KBM-7 (cell line): ENCODE data around the gene NR2C2AP.
"Not testable (repeated sequence)": the region's sequence is repeated elsewhere in the genome, so short reads cannot be mapped to it uniquely, and the experiment has no call there.

Experiments used
- DNase-seq: peaks from one replicate; pipeline ENCODE4 v3.0.0-alpha.2; 2015
- in situ Hi-C: fragments of 300-500 bp; cut with MboI; formaldehyde crosslinking; loops from 2 replicates; pipeline ENCODE4 v1.14.3; 2020; ENCODE audit warnings: low sequenced_read_pairs, low pct_unique_long_range_greater_than_20kb, mixed read lengths

The NR2C2AP gene

GRCh38 chr19:19192078-19192882 lies 10.9 kb downstream of the NR2C2AP start, which contains the start of the genes BORCS8 and RFXANK:
Gene BORCS8, minus strand, starts transcription at chr19:19192152. Its CDS starts 35 bp downstream, at chr19:19192117.
Gene RFXANK, plus strand, starts transcription at chr19:19192258. Its CDS starts 1,689 bp downstream, at chr19:19193947.
- in situ Hi-C loops, result no loop called here
- DNase-seq, result peak; percentile 100

GRCh38 chr19:19191768-19192077 lies 11.5 kb downstream of the NR2C2AP start:
- DNase-seq, result no peak
- in situ Hi-C loops, result no loop called here

GRCh38 chr19:19186742-19187141 lies 16.5 kb downstream of the NR2C2AP start:
- in situ Hi-C loops, result no loop called here
- DNase-seq, result no peak

DNA sequence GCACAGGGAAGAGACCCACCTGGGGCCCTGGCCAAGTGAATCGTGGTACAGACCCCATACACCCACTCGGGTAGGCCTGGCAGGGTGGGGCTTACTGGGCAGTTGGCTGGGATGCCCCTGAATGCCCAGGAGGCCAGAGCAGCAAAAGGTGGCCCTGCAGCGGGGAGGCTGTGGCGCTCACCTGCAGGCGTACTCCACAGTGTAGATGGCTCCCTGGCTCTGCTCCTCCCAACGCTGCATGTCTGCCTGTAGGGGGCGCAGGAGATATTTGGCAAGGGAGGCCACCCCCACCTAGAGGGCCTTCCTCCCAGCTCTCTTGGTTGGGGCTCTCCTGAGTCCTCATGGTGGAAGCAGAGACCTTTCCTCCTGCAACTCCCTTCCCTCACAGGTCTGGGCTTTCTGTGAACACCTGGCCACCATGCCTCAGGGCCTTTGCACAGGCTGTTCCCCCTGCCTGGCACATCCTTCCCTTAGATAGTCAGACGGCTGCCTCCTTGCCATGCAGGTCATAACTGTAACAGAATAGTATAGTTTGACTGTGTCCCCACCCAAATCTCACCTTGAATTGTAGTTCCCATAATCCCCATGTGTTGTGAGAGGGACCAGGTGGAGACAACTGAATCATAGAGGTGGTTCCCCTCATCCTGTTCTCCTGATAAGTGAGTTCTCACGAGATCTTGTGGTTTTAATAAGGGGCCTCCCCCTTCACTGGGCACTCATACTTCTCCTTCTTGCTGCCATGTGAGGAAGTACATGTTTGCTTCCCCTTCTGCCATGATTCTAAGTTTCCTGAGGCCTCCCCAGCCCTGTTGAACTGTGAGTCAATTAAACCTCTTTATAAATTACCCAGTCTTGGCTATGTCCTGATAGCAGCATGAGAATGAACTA lies 17.1 kb downstream of the NR2C2AP start:
- in situ Hi-C loops, result no loop called here
- peak; percentile 92 for DNase-seq

GRCh38 chr19:19181488-19181998 lies 21.7 kb downstream of the NR2C2AP start:
- in situ Hi-C loops, result no loop called here
- no peak for DNase-seq

DNA sequence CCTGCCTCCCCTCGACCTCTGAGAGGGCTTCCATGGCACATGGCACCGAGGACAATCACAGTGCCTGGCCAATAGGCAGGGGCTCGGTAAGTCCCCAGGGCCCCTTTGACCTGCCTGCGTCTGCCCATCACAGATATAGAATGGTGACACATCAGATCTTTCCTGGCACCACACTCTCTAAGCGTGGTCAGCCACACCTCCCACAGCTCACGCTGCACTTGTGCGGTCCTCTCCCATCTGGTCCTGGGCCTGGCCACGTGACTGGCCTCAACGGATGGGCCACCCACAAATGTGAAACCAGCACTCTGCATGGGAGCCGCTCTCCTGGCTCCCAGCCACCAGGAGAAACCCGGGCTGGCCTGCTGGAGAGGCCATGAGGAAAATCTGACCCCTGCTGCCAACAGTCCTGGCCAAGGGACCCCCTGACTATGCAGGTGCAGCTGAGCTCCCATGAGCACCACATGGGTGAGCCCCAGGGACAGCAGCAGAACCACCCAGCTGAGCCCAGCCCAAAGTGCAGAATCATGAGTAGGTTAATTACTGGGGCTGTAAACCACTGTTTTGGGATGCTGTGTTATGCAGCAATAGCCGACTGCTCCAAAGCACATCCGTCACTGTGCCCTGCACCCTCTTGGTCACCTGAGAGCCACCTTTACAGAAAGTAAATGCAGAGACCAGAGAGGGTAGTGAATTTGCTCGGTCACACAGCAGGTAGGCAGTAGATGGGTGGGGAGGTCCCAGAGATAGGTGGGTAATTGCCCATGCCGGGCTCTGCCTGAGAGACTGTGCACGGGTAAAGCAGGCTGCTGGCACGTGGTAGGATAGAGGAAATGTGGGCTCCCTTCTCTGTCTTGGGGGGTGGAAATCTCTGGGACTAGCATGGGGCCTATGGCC lies 23.4 kb downstream of the NR2C2AP start:
- in situ Hi-C loops, result no loop called here

GRCh38 chr19:19176950-19177349 lies 26.3 kb downstream of the NR2C2AP start:
- no peak for DNase-seq
- in situ Hi-C loops, result no loop called here

More for the DNA sequence above, 23.4 kb downstream of the NR2C2AP start:
- no peak for DNase-seq

DNA sequence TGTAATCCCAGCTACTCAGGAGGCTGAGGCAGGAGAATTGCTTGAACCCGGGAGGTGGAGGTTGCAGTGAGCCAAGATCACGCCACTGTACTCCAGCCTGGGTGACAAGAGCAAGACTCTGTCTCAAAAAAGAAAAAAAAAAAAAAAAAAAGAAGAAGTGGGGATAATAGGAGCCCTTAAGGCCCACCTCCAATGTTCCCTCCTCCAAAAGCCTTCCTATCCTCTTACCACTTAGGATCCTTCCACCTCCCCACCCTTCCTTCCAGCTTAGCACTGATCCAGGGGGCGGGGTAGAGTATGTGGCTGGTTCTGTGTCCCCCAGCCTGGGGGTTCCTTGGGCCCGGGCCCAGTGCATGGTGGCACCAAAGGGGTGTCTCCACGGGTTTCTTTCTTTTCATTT lies 30.0 kb downstream of the NR2C2AP start:
- in situ Hi-C loops, DNase-seq: not testable (repeated sequence)

DNA sequence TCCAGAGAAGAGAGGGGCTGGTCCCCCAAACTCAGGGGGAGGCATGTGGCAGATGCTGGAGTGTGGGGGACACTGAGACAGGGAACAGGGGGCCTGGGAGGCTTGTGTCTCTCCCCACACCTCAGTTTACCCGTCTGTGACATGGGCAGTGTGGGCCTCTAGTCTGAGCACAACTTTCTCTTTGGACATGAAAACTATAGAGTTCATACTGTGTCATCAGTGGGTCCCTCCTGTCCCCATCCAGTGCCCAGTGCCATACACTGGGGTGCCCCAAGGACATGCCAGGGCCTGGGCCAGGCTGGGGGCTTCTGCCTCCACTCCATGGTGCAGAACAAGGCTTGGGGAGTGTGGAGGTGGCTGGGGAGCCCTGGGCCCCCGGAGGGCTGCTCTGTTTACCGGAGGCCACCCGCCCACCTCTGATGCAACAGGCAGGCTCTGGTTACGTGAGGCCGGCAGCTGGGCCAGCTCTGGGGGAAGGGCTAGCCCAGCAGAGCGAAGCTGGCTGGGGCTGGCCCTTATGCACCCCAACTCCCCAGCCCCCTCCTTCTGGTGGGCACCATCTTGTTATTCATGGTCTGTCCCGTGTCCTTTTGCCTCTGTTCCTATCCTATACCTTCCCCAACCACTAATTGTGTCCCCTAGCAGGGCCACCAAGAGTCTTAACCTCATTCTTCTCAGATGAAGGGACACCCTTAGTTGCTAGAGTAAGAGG lies 31.2 kb downstream of the NR2C2AP start:
- in situ Hi-C loops, result no loop called here
- no peak for DNase-seq

GRCh38 chr19:19170873-19171672 lies 32.1 kb downstream of the NR2C2AP start:
- in situ Hi-C loops, result no loop called here

GRCh38 chr19:19170053-19170872 lies 33.0 kb downstream of the NR2C2AP start, which contains the start of gene MEF2B:
Gene MEF2B, minus strand, starts transcription at chr19:19170263. Its CDS starts 19,528 bp downstream, at chr19:19150735.
- in situ Hi-C loops, result no loop called here
- no peak for DNase-seq

More at GRCh38 chr19:19170873-19171672, 32.1 kb downstream of the NR2C2AP start:
- DNase-seq, result no peak

GRCh38 chr19:19169236-19170052 lies 33.8 kb downstream of the NR2C2AP start:
- DNase-seq, result no peak
- in situ Hi-C loops, result no loop called here

- DNase-seq, result no peak
- in situ Hi-C loops, result no loop called here
Measured at GRCh38 chr19:19167612-19168011, 35.6 kb downstream of the NR2C2AP start.

GRCh38 chr19:19165396-19165795 lies 37.8 kb downstream of the NR2C2AP start:
- DNase-seq, result no peak
- in situ Hi-C loops, result no loop called here

GRCh38 chr19:19162495-19162894 lies 40.7 kb downstream of the NR2C2AP start:
- in situ Hi-C loops, result no loop called here
- DNase-seq, result no peak

- in situ Hi-C loops, result no loop called here
- peak; percentile 44 for DNase-seq
Measured at GRCh38 chr19:19160461-19161035, 42.7 kb downstream of the NR2C2AP start.
